GM18873 (cell line): ENCODE data around the gene SIK3.
"Not testable (repeated sequence)": the region's sequence is repeated elsewhere in the genome, so short reads cannot be mapped to it uniquely, and the experiment has no call there.

ENCODE experiments used
- ATAC-seq: cut with Tn5 transposase; IDR thresholded peaks from one replicate; pipeline ENCODE4 v1.9.1; 2021; ENCODE audit warnings: mild to moderate bottlenecking, moderate library complexity, moderate number of reproducible peaks; ENCODE audit not compliant: unreplicated experiment, low FRiP score

The SIK3 gene

DNA sequence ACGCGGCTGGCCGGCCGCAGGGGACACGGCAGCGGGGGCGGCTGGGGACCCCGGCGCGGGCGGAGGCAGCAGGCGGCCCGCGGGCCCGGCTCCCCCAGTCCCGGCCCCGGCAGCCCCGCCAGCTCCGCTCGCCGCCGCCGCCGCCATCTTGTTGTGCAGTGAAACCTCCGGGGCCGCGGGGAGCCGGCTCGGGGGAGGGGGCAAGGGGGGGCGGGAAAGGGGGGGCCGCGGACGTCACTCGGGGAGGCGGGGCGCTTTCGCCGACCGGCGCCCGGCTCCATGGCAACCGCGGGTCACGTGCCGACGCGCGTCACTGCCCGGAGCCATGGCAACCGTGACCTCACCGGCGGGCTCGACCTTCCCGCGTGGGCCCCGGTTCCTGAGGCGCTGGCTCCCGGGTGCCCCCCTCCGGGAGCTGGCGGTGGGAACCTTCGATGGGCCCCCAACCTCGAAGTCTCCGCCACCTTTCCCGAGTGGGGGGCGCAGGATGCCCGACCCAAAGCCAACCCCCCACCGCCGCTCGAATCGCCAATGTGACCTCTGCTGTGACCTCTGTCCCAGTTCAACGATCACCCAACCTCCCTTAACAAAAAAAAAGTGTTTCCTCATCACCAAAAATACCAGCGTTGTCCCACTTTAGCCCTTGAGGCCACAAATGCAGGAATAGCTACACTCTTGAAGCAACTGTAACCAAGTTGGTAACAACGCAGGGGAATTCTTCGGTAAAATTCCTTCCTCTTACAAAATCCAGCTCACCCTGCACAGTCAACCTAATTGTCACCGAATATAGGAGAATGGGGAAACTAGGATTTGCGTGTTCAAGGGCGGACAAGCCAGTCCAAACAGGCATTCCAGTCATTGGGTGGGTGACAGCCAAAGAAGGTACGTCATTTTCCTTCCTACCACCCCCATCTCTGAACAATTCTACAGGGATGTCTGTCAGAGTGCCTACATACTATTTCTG is at the start of gene SIK3:
SIK3 (minus strand) TSS at position 160 of the 964 bp plus-strand sequence; CDS start at position 147, 13 bp downstream.
- peak; percentile 63 for ATAC-seq

DNA sequence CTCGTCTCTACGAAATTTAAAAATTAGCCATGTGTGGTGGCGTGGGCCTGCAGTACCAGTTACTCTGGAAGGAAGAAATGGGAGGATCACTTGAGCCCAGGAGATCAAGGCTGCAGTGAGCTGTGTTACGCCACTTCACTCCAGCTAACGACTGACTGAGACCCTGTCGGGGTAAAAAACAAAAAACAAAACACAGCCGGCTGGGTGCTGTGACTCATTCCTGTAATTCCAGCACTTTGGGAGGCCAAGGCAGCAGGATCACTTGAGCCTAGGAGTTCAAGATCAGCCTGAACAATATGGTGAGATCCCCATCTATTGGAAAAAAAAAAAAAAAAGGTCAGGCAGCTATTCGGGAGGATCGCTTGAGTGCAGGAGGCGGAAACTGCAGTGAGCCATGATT is 48.3 kb upstream of the SIK3 start:
- no peak for ATAC-seq

DNA sequence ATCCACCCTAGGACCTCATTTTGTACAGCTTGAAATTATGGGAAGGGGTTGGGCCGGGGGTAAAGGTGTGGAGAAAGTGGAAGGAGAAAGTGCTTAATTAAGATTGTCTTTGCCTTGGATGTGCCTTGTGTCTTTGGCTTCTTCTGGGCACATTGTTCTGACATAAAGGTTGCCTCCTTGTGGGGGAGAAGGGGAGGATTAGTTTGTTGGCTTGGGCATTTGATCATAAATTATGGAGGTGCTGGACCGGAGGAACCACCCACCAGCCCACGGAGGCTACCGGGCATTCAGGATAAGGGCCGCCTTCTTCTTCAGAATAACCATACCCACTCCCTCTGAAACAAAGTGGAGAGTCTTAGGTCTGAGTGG is 47.1 kb upstream of the SIK3 start:
- ATAC-seq: no peak

DNA sequence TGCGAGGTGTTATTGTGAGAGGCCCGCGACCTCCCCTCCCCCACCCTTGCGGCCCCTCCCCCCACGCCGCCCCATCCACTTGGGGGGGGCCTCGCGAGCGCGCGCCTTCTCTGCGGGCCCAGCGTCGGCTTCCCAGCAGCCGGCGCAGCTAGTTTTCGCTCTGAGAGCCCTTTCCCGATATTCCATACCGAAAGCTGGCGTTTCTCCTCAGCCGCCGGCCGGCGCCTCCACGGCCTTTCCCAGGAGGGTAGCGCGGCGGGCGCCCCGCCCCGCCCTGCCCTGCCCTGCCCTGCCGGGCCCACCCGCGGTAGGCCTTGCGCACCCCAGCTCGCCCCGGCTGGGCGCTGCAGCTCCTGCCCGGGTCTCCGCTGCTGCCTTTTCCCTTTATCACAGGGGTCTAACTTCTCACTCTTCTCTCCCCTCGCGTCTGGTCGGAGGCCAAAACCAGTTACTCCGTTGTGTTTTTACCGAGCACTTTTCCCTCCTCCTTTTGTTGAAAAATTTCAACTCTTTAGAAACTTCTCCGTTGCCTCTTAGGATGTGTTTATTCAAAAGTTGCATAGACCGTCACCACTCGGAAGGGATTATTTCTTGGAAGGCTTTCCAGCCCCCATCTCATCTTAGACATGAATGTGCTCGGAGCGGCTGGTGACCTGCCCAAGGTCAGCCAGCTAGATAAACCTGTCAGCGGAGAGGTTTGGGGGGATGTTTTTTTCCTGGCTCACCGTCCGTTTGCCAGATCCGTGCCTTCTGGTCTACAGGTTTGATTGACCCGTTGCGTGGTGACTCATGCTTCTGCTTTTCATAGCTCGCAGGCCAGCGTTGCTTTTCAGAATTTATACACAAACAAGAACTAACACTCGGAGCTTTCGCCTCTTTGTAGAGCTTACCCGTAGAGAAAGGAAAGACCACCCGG is 46.5 kb upstream of the SIK3 start:
- peak; percentile 34 for ATAC-seq

DNA sequence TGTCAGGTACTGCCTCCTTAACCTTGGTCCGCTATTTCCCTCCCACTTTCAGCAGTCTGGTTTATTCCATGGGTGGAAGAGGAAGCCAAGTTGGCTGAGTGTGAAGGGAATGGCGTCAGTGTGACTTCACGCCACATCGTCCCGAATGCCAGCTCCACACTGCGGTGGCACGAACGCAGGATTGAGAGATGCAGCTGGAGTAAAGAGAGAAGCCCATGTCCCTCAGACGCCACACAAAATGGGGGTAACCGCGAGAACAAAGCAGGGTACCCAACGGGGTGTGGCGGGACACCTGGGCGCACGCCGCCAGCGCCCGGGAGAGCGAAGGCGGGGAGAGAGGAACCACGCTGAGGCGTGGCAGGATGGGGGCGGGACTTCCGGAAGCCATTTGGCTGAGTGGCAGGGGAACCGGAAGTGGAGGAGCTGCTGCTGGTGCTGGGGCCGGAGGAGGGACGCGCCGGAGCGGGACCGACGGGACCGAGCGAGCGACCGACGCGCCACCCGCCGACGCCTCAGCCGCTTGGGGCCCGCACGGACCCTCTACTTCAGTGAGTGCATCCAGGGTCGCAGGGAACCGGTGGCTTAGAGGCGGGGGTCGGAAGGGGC is 45.7 kb upstream of the SIK3 start, which contains the start of gene PAFAH1B2:
PAFAH1B2 (plus strand) TSS at position 417 of the 606 bp plus-strand sequence. CDS start 8,161 bp downstream, outside the sequence.
- ATAC-seq: peak; percentile 96

DNA sequence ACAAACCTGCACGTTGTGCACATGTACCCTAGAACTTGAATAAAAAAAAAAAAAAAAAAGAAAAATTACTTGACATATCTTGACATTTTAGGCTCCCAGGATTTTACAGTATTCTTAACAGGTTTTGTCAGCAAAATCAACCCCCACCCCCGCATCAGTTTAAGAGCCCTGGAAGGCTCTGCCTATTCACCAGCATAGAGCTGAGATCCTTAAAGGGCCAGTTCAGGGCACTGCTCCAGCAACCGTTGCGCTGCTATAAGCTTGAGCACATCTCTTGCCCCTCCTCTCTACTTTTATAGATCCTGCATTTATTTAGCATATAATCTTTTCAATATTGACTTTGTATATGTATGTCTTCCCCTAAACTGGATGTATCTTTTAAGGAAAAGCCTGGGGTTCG is 45.2 kb upstream of the SIK3 start:
- ATAC-seq: peak; percentile 16

DNA sequence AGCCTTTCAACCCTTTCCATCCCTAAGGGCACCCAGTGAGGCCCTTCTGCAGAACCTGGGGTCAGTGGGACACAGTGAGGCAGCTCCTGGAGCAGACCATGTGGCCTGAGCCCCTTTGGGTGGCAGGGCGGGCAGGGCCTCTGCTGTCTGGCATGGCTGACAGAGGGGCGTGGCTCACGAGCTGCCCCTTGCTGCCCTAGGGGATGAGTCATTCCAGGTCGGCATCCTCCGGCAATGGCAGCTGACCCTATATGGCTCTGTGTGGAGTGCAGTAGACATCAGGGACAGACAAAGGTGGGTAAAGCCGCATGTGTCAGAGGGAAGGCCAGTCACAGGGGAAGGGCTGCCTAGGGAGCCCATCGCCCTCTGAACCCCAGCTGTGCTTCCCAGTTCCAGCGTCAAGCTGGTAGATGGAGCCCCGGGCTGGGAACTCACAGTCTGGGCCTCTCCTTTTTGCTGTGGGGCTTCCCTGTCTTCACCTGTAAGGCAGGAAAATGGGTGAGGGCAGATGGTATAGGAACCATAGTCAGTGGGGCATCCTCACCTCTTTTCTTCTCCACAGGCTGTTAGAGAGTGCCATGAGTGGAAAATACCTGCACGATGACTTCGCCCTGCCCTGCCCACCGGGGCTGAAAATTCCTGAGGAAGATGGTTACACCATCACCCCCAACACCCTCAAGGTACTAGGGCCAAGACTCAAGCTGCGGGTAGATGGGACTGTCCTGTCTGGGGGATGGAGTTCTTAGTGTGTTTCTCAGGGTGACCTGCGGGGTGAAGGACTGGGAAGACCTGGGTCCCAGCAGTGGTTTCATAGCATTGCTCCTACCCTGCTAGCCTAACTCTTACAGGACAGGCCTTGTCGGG is 39.2 kb upstream of the SIK3 start:
- ATAC-seq: not testable (repeated sequence)

DNA sequence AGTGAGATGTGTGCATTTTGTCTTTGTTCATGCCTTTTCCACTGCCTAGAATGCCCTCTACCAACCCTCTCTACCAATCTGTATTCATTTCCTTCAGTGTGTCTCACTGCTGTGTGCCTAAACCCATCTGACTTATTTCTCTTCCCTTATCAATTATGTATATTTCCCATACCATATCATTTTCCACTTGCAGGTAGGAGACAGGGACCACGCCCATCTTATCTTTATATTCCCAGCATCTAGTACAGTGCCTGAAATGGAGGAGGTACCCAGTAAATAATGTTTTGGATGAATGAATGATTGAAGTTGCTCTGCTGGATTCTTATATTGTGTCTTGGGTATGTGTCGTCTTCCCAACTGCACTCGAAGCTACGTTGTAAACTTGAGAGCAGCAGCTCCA is 36.8 kb upstream of the SIK3 start:
- not testable (repeated sequence) for ATAC-seq

DNA sequence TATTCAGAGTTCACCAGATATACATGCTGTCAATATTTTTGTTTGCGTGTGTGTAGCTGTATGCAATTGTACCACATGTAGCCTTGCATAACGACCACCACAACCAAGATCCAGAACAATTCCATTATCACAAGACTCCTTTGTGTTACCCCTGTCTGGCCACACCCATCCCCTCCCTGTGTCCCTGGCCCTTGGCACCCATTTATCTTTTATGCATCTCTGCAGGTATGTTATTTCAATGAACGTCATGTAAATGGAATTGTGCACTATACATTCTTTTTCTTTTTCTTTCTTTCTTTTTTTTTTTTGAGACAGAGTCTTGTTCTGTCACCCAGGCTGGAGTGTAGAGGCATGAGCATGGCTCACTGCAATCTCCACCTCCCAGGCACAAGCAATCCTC is 36.2 kb upstream of the SIK3 start:
- no peak for ATAC-seq

DNA sequence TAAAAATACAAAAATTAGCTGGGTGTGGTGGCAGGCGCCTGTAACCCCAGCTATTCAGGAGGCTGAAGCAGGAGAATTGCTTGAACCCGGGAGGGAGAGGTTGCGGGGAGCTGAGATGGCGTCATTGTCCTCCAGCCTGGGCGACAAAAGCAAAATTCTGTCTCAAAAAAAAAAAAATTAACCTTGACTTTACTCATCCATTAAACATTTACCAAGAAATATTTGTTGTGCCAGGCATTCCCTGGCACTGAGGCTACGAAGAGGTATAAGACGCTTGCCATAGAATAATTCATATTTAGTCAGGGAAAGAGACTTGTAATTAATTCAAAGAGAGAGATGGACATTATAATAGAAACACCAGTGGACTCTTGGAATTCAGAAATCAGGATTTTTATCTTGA is 32.7 kb upstream of the SIK3 start:
- ATAC-seq: no peak

DNA sequence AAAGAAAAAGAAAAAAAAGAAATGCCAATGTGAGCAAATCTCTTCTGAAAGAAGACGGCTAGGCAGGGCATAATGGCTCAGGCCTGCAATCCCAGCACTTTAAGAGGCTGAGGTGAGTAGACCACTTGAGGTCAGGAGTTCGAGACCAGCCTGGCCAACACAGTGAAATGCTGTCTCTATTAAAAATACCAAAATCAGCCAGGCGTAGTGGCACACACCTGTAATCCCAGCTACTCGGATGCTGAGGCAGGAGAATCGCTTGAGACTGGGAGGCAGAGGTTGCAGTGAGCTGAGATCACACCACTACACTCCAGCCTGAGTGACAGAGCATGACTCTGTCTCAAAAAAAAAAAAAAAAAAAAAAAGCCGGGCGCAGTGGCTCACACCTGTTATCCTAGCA is 32.2 kb upstream of the SIK3 start:
- not testable (repeated sequence) for ATAC-seq

DNA sequence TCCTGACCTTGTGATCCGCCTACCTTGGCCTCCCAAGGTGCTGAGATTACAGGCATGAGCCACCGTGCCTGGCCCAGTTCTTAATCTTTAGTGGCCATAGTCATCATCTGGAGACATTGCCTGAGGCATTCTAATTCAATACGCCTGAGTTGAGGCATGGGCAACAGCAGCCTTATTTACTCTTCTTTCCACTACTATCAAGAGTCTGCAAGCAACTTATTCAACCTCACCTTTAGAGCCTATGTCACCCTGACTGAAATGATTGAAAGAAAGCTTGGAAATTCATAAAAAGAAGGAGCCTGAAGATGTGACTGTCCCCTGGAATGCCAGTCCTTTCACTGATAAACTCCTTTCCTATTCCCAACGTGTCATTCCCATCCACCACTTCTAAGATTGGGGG is 30.1 kb upstream of the SIK3 start:
- ATAC-seq: no peak

DNA sequence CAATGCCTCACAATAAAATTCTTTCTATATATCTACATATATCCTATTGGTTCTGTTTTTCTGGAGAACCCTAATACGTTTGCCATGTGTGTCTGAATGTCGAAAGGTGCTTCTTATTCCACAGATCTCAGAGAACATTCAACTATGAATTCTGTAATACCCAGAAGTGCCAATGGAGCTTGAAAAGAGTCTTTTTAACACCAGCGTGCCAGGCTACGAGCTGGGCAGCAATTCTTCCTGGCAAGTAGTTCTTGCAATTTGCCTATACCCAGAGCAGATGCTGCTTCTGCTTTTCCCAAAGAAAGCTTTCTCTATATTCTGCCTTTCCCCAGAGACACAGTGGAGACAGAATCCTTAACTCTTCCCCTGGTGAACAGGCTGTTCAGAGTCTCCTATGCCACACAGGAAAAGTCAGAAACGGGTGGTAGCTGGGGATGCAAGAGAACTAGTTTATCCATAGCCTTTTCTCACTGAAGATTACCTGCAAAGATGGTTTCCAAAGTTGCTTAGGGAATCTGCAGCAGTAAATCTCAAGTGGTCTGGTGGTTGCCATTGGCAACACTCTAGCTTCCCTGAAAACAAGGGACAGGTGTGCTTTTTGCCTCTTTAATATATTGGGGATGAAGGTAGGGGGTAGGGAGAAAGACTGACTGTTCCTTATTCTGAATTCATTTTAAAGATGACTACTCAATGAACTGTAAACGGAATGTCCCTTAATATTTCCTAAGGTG is 29.1 kb upstream of the SIK3 start:
- ATAC-seq: no peak

DNA sequence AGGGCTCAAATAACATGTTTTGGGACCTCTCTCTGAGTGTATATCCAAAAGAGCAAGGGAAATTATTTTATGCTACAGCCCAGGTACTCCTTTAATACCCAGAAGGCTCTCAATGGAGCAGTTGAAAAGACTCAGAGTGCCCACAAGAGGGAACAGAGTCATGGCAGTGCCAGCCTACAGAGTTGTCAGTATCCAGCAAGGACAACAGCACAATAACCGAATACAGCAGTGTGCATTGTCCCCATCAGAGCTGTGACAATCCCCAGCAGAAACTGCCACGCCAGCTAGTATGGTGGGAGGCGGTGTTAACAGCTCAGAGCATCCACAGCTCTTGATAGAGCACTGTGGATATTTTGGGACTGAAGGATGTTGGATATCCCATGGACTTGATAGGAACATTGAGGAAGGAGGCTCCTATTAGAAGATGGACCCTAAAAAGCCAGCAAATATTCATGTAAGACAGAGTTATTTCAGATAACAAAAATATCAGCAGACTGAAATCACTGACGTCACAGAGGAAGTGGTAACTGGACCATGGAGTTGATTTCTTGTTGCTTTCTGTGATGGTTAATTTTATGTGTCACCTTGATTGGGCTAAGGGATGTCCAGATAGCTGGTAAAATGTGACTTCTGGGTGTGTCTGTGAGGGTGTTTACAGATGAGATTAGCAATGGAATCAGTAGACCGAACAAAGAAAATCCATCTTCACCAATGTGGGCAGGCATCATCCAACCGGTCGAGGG is 28.2 kb upstream of the SIK3 start:
- ATAC-seq: no peak

DNA sequence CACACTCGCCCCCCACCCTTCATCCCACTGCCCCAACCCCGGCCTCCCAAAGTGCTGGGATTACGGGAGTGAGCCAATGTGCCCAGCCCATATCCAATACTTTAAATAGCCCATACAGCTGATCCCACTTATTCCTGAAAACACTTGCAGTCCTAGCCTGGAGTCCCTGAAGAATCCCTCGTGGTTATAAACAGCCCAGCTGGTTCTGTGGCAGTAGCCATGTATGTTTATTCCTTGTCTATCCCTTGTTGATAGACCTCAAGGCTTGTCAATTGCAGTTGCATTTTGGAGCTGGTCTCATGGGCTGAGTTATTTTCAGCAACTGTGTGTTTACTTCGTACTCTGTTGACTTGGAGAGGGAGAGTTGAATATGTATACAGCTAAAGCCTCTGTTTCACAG is 24.3 kb upstream of the SIK3 start:
- no peak for ATAC-seq

DNA sequence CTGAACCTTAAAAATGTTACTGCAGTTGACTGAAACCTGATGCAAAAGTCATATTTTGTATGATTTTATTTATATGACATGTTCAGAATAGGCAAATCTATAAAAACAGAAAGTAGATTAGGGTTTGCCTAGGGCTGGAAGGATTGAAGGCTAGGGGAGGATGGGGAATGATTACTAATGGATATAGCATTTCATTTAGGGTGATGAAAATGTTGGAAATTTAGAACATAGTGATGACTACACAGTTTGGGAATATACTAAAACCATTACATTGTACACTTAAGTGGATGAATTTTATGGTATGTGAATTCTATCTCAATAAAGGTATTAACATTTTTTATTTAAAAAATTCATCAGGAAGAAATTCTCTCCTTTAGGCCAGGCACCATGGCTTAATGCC is 22.9 kb upstream of the SIK3 start:
- ATAC-seq: no peak

DNA sequence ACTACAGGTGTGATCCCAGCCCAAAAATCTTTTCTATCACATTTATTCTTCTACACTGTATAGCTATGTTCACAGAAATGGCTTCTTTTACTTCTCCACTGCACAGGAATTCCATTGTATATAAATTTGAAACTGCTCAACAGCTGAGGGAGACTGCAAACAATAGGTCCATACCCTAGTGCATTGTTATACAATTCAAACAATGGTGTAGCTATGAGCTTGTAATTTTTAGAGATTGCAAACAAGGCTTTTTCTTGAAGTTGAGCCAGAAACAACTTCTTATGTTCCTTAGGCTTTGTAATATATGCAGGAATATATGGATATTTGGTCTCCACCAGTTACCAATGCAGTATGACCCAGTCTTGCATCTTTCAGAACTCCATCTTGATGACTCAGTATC is 19.5 kb upstream of the SIK3 start:
- ATAC-seq: no peak

DNA sequence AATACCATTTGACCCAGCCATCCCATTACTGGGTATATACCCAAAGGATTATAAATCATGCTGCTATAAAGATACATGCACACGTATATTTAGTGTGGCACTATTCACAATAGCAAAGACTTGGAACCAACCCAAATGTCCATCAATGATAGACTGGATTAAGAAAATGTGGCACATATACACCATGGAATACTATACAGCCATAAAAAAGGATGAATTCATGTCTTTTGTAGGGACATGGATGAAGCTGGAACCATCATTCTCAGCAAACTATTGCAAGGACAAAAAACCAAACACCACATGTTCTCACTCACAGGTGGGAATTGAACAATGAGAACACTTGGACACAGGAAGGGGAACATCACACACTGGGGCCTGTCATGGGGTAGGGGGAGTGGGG is 14.7 kb upstream of the SIK3 start:
- ATAC-seq: not testable (repeated sequence)
